ENCODE results near the gene CXCR4. TPM values are rescaled to one million over a fixed set of nuclear protein-coding genes. Genes with fewer than 3 reads are reported as not detected.
"Not testable (repeated sequence)": the region's sequence is repeated elsewhere in the genome, so short reads cannot be mapped to it uniquely, and the experiment has no call there.

Gene CXCR4
- total RNA-seq, 1 experiment from 2014 or later: 0.12 TPM

DNA sequence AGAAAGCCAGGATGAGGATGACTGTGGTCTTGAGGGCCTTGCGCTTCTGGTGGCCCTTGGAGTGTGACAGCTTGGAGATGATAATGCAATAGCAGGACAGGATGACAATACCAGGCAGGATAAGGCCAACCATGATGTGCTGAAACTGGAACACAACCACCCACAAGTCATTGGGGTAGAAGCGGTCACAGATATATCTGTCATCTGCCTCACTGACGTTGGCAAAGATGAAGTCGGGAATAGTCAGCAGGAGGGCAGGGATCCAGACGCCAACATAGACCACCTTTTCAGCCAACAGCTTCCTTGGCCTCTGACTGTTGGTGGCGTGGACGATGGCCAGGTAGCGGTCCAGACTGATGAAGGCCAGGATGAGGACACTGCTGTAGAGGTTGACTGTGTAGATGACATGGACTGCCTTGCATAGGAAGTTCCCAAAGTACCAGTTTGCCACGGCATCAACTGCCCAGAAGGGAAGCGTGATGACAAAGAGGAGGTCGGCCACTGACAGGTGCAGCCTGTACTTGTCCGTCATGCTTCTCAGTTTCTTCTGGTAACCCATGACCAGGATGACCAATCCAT, 2.7 kb downstream of the CXCR4 start:
- DNase-seq (ENCODE audit: low read depth): no peak

DNA sequence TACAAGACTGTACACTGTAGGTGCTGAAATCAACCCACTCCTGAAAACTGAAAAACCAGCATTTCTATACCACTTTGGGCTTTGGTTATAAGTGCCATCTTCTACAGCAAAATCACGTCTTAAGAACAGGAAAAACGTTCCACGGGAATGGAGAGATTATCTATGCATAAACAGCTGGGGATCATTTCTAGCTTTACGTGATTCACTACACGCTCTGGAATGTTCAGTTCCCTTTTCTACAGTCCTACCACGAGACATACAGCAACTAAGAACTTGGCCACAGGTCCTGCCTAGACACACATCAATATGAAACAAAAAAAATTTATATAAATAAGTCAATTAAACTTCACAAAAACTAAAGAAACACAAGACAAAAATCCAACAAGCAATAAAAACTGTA, 3.6 kb downstream of the CXCR4 start:
- no peak for DNase-seq (ENCODE audit: low read depth)

DNA sequence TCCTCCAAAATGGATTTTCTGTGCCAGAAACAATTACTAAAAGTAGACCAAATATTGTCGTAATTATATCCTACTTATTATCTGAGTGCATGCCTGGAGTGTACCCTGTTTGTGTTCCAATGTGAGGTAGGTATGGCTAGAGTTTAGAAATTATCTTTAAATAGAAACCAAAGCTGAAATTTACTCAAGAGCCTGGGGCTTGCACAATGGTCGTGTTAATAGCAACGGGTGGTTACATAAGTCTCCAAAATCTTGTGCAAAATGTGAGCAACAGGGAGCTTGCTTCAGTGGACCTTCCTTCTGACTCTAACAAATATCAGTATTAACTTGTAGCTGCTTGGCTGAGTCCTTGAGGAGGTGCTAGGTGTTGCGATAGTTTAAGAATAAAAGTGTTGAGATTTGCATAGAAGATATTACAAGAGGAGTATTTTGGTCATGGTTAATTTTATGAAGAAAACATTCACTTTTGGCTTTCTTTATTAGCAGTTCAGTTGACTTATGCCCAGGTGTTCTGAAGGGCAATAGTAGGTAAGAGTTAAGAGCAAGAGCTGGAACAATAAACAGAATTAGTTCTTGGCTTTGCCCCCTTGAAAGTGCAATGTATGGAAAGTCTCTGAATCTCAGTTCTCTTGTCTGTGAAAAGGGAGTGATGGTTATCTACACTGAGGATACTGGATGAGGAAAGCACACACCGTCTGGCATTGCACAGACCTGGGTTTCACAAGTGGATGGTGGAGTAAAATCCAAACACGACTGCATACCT, 4.6 kb downstream of the CXCR4 start:
- DNase-seq (ENCODE audit: low read depth): no peak

DNA sequence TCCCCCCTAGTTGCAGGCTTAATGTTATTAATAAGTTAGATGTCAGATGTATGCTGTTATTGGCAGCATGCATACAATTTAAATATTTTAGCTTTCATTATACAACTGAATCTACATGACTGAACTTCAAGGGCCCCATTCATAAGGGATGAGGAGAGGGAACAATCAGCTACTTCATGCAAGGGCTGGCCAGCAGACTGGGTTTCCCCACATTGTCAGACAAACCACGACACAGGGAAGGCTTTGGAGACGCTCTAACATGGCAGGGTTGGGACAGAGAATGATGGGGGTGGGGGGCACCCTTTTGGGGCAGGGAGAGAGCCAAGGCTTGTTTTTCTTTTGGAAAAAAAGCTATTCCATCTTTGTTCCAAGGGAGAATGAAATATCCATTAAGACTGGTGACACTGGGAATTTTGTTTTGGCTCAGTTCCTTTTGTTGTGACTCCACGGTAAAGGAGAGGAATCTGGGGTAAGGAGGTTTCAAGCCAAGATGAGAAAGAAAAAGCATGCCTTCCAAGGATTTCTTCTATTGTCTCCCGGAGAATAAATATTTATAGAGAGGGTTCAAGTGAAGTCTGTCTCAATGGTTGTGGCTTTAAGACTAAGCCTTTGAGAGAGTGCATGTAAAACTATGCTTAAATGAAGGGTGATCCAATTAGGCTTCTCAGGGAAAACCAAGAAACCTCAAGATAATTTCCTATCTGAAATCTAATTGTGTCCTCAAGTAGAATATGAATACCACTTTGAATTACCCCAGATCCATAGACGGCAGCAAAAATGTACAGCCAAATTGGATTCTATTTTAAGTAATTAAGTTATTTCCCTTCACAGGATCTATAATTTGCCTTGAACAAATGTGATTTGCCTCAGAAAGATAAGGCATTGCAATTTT, 5.4 kb downstream of the CXCR4 start:
- no peak for DNase-seq (ENCODE audit: low read depth)

DNA sequence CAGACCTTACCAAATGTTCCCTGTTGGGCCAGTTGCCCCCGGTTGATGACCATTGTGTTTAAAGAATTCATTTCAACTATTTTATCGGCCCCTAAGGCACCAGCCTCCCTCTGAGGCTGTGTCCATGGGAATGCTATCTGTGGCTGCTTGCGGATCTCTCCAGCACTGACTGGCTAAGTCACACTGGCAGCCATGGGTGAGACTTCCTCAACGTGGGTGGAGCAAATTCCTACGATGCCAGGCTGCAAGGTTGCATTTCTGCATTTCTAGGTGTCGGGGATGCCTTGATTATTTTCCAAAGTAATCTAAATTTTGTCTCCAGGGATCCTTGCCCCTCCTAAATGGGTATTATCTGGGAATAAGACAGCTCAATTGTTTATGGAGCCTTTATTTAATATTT, 6.2 kb downstream of the CXCR4 start:
- DNase-seq (ENCODE audit: low read depth): no peak

DNA sequence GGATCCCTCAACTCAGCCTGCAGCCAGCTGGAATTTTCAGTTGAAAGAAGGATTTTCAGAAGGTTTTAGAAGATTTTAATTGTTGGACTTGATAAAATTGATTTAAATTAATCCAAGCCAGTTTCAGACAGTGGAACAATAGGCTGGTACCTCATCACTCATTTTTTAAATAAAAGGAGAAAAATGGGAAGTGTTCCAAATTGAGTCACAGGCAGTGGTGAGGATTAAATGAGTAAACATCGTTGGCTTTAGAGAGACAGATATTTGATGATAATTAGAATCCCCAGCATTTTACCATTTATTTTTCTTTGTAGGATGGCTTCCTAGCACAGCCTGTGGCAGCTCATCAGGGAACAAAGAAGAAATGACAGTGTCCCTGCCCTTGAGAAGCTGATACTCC, 7.4 kb downstream of the CXCR4 start:
- peak; percentile 6 for DNase-seq (ENCODE audit: low read depth)

DNA sequence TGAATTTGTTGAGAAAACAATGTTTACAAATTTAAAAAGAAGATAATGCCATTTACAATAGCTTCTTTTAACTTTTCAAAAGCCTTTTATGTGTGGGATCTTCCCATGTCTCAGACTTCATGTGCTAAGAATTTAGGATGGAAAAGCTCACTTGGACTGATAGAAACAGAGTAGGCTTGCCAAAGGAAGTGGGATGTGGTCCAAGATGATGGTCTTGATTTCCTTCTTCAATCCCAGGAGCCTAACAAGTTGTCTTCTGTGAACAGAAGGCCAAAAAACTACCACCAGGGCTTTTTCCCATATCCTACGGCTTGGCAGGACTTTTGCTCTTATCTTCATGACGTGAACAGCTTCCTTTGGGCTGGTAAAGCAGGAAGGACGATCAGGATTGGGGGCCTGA, 9.5 kb downstream of the CXCR4 start:
- no peak for DNase-seq (ENCODE audit: low read depth)

DNA sequence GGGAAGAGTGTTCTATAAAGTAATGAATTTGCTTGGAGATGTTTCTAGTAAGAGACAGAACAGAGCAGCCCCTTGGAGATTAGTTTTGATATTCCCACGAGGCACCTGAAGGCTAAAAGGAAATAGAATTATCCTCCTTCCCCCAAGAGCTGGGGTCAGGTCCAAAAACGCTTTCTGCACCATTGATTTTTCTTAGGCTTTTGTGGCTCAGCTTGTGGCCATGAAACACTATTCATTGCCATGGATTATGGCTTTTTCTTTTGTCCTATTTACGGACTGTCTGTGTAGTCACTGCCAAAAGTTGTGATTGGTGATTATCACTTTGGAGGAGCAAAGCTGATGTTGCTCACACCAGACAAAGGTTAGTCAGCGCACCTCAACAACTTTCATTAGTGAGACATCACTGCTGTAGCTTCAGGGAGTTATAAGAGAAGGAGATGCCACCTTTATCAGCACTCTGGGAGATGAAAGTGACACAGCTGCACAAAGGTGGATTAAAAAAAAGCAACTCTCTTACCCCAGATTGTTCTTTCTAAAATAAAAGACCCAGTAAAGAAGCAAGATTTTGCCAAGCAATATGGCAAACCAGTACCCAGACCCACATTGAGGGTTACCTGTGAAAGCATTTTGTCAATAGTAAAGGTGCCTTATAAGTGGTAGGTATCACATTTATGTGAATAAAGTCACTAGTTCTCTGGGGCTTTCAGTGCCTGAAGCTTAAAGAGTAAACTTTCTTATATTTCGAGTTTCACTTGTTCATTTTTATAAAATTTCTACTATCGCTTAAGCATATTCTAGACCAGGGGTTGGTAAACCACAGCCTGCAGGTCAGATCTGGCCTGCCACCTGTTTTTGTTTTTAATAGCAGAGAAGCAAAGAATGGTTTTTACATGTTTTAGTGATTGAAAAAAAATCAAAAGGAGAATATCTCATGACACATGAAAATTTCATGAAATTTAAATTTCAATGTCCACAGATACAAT, 10.6 kb downstream of the CXCR4 start:
- no peak for DNase-seq (ENCODE audit: low read depth)

DNA sequence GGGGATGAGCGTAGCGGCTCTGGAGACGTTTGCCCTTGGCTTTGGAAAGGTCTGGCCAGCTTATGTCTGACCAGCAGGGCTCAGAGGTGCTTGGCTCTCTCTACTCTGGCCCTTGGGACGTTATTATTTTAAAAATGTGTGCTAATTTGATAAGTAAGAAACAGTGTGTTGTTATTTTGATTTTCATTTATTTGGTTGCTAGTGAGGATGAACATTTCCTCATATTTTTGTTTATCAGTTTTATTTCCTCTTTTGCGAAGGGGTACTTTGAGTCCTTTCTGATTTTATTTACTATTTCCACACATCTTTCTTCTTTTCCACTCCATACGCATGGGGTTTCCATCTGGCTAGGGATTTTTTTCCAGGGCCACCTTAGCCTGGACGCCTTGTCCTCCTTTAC, 11.4 kb downstream of the CXCR4 start:
- DNase-seq (ENCODE audit: low read depth): no peak

DNA sequence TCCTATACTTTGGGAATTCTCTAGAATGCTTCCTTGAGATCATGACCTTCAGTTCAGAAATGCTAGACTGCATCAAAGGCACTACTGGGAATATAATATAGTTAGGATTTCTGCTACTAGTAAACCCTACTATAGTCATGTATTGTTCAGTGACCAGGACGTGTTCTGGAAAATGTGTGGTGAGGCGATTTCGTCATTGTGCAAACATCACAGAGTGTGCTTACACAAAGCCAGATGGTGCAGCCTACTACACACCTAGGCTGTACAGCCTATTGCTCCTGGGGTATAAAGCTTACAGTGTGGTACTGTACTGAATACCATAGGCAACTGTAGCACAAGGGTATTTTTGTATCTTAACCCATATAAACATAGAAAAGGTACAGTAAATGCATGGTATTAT, 13.0 kb downstream of the CXCR4 start:
- DNase-seq (ENCODE audit: low read depth): no peak

DNA sequence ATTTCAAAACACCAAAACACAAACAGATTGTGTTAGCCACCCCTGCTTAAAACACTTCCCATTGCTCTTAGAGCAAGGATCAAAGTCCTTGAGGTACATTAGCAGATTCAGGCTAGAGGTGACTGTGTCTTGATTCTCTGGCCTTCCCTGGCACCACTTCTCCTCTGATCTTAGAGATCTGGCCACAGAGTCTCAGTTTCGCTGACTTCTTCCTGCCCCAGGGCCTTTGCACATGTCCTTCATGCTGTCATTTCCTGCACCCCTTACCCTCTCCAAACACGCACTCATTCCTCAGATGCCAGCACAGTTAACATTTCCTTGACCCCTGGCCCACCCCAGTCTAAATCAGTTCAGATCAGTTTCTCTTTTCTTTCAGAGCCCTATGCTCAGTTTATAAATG, 16.9 kb downstream of the CXCR4 start:
- no peak for DNase-seq (ENCODE audit: low read depth)

DNA sequence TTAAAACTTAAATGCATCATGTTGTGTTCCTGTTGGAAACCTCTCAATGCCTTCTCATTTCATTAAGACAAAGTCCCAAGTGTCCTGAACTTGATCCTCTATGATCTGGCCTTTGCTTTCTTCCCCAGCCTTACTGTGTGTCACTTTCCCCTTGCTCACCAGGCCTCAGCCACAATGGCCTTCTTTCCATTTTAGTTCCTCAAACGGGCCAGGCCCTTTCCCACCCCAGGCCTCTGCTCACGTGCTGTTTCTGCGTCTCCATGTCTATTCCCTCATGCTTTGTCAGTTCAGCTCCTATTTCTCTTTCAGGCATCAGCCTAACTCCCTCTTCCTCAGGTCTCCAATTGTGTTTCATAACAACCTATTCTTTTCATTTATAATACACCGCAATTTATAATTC, 19.5 kb downstream of the CXCR4 start:
- no peak for DNase-seq (ENCODE audit: low read depth)

DNA sequence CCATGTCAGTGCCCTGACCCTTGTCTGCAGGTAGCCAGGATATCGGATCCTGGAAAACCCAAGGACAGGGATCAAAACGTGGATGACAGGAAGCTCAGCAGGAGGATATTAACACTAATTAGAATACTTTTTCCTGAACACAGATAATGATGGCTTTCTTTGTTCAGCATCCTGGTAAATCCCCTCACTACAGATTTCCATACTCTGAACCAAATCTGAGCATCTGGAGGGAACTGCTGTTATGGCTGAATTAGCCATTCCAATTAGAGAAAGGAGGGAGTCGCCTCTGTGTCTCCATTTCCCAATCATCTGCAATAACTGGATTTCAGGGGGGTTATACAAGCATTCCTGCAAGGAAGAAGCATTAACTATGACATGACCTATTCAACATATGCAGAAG, 24.4 kb downstream of the CXCR4 start:
- no peak for DNase-seq (ENCODE audit: low read depth)

DNA sequence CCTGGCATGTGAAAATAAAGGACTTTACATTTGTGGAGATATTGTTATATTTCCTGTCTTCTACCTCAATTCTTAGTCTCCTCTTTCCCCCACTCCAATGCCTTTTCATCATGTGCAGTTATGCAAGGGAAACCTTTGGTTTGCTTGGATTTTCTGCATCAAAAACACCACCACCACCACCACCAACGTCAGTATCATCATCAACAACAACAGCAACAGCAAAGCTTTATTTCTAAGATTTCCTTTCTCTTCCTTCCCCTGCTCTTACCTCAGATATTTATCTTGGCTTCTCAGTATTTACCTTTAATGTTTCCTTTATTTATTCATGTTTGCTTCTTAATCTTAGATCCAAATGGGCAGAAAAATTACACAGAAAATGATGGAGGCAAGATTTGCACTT, 26.1 kb downstream of the CXCR4 start:
- DNase-seq (ENCODE audit: low read depth): no peak

DNA sequence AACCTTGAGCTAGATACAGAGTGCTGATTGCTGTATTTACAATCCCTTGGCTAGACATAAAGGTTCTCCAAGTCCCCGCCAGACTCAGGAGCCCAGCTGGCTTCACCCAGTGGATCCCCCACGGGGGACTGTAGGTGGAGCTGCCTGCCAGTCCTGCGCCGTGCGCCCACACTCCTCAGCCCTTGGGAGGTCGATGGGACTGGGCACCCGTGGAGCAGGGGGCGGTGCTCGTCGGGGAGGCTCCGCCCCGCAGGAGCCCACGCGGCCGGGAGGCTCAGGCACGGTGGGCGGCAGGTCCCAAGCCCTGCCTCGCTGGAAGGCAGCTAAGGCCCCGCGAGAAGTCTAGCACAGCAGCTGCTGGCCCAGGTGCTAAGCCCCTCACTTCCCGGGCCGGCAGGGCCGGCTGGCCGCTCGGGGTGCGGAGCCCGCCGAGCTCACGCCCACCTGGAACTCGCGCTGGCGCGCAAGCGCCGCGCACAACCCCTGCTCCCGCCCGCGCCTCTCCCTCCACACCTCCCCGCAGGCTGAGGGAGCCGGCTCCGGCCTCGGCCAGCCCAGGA, 30.0 kb downstream of the CXCR4 start:
- DNase-seq (ENCODE audit: low read depth): not testable (repeated sequence)

DNA sequence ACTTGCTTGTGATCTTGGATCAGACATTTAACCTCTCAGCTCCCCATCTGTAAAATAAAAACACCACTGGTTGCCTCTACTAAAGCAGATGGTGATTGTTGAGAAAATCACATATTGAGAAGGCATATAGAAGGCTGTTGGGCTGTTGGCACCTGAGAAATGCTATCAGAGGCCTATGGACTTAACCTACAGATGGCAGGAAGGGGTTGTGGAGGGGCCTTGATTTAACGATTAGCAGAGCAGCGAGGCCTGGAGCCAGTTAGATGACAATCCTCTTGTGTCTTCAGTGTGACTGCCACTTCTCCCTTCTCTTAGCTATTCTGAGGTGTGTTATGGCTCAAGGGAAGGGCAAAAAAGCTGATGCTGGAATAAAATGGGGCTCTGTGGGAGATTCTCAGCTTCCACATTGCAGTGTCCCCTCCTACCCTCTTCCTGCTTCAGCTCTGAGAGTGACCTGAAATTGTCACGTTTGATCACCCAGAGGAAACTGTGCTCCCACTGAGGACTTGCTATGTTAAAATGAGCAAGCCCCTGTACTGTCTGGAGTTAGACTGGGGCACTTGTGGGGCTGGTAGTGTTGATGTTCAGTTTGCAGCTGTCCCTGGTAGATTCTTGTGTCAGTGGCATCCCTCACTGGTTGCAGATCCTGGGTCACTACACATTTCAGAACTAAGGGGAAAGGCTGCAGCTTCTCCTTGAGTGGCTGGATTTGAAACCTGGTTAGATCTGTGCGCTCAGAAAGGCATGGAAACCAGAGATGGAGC, 31.5 kb downstream of the CXCR4 start:
- DNase-seq (ENCODE audit: low read depth): no peak

DNA sequence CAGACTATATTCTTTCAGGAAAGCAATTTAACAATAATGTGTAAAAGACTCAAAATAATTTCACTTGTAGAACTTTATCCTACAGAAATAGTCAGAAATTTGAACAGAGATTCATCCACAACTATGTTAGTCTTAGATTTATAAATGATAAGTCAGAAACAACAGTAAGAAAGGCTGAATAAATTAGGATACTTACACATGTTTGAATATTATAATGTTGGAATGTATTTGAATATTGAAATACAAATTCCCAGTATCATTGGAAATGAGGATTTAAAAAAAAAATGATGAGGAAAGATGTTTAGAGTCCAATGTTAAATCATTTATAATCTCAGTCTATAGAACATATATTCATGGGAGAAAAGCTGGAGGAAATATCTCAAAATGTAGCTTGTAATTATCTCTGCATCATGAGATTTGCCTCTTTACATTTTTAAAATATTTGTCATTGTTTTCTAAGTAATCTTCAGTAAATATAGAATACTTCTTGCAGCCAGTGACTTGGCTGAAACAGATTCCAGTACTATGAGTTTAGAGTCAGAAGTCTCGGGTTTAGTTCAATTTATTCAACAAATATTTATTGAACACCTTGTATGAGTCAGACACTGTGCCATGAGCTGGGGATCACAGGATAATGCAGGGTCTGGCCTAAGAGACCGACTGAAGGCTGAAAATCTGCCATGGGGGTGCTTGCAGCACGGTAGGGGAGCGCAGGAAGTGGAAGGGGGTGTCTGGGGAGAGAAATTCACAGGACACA, 32.3 kb downstream of the CXCR4 start:
- no peak for DNase-seq (ENCODE audit: low read depth)

DNA sequence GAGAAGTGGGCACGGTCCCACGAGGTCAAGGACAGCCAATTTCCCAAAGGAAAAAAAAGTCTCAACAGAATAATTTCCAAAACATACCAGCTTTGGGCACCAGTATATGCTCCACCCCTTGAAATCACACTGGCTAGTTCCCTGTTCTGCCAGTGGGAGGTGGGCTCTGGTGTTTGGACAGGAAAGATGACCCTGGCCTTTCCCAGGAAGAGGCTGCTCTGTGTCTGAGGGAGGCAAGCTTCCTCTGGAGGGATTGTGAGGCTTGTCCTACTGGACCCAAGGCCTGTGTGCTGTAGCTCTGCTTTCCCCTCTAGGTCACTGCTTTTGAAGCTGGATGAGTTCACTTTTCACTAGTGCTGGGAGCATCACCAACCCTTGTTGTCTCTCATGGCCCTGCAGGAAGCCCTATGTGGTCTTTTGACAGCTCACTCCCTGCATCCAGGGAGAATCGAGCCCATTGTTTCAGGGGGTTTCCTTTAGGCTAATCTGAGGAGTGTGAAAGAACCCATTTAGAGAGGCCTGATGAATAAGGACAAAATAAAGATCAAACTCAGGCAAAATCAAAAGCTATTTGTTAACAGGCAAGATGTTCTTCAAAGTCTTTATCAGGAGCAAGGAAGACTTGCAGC, 36.3 kb downstream of the CXCR4 start:
- no peak for DNase-seq (ENCODE audit: low read depth)

DNA sequence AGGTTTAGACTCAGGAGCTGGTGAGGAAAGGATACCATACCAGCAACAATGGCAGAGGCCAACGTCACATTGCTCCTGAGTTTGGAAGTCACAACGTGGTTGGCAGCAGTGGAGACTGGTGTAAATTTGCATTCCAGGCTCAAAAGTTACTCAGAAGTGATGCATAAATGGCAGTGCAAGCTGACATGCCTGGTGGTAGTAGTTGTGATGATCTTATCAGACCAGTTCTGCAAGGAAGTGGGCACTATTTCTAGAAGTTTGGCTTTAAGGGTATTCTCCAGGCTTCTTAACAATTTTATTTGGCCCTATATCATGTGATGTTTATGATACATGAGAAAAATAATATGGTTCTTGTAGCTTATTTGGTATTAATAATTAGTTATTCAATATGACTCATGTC, 37.8 kb downstream of the CXCR4 start:
- no peak for DNase-seq (ENCODE audit: low read depth)

All from M059J (cell line).